H54 (cell line): Measurements from ENCODE around the gene GRAMD1A.

Source experiments
- DNase-seq: peaks from one replicate; pipeline ENCODE4 v3.0.0; 2011; ENCODE audit warnings: low spot score, mixed read lengths; ENCODE audit not compliant: insufficient read length
- FAIRE-seq: peaks from 3 replicates; lab custom pipeline; 2011; peaks lifted over from hg19 to GRCh38; lab: Jason Lieb, UNC
- POLR2A ChIP-seq: IDR thresholded peaks from 2 replicates; pipeline ENCODE4 v1.6.1; 2011; ENCODE audit warnings: low read depth, mild to moderate bottlenecking, low read length

Gene GRAMD1A

DNA sequence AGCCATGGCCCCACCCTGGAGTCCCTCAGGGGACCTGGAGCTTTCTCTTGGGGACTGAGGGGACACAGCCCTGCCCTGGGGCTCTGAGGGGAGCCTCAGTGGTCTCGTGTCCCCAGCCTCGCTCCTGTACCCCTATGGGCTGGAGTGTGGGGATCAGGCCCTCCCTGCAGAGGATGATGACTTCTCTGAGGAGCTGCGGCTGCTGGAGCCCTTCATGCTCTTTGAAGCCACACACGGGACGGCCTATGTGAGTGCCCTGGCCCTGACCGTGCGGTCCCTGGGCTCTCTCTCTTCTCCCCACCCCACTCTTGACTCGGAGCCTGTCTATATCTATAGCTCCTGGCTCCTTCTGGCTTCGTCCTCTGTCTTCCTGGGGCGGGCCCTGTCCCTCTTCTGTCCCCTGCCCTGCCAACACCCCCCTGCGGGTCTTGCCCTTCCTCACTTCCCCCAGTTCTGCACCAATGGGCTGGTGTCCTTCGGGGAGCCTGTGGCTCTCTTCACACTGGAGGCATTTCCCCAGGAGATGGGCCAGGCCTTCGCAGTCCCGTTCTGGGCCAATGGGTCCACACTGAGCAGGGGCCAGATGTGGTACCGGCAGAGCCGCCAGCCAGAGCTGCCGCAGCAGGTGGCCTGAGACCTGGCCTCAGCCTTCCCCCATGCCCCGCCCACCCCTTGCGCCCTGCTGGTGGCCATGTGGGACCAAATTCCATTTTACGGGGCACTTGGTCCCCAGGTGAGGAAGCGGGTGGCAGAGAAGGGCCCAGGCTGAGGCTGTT, 74.5 kb downstream of the GRAMD1A start:
- TF ChIP-seq POLR2A: no peak
- FAIRE-seq (no peak), DNase-seq (no peak)

DNA sequence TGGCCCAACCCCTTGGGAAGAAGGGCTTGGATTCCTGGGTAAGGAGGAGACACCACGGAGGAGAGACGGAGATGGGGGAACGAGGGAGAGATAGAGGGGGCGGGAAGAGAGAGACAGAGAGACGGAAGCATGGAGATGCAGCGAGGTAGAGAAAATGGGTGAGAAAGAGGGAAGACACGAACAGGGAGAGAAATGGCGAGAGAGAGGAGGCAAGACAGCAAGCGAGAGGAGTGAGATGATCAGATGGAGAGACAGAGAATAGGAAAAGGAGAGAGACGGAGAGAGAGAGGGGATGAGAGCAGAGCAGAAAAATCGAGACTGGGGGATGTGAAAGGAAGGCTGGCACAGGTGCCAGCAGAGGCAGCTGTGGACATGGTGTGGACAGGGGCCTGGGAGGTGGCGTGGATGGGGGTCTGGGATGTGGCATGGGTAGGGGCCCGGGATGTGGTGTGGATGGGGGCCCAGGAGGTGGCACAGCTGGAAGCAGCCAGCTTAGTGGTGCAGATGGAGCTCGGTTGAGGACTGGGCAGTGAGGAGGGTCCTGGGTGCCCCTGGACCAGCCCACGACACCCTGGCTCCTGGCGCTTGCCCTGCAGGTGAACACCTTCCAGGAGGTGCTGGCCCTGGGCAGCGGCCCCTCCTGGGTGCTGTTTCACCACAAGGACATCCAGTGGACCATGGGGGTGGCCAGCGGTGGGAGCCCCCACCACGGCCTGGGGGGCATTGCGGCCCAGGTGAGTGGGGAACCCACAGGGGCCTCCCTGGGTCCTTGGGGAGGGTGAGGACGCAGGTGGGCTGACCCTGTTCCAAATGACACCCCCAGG, 75.3 kb downstream of the GRAMD1A start:
- no peak for DNase-seq
- FAIRE-seq: no peak
- no peak for TF ChIP-seq POLR2A

DNA sequence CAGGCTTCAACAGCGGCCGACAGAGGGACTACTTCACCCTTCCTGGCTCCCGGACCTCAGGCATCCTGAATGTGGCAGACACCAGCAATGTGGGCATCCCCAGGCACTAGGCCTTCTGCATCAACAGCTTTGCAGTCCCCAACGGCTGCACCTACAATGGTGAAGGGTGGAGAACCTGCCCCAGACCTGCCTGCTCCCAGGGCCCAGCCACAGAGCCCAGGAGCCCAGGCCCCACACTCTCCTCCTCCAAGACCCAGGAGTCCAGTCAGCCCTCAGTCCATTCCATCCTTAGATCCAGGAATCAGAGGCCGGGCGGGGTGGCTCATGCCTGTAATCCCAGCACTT, 75.9 kb downstream of the GRAMD1A start:
- DNase-seq (no peak), FAIRE-seq (no peak)
- TF ChIP-seq POLR2A: no peak
